Measurements from ENCODE around the gene TAOK1. TPM values are rescaled to one million over a fixed set of nuclear protein-coding genes. Genes with fewer than 3 reads are reported as not detected.

Gene TAOK1
- total RNA-seq, 4 donors from 2014 or later: 27.5 to 92.4 (median 43.6) TPM

- WGBS, 2 donors (ENCODE audit: low coverage in 1 of 2): 42 to 49% methylated on average over 9 to 12 of the region's 12 CpGs
- in situ Hi-C loops (cut with MboI; ENCODE audit: low pct_ligation_motif_present in 1 of 4, low pct_unique_long_range_greater_than_20kb in 1 of 4, low sequenced_read_pairs in 3 of 4): loop anchor here in 1 of 4 donors (10.0 kb wide), 1 partner anchor 155 kb away; no protein-coding TSS in a partner anchor
Measured at GRCh38 chr17:29379084-29379991, 10.8 kb upstream of the TAOK1 start.

DNA sequence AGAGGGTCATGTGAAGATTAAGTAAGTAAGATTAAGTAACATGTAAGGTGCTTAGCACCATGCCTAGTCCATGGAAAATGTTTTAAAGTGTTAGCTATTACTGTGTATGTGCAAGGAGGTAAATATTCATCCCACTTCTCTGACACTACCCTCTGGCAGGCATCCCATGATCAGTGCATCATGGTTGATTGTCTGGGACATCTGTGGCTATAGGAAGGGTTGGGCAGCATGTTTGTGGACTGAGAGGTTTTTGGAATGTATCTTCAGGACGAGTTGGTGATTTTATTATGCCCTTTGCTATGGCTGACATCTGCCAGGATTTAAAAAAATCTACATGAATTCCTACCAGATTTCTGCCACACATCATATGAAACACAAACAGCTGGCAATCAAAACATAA is 6.5 kb upstream of the TAOK1 start:
- WGBS, 2 donors (ENCODE audit: low coverage in 1 of 2): 29 to 36% methylated on average over 1 of the region's 1 CpG
- intact Hi-C loops (cut with DNase I; ENCODE audit: low total_unique reads) (no loop called here), in situ Hi-C loops (cut with MboI; ENCODE audit: low pct_ligation_motif_present in 1 of 4, low pct_unique_long_range_greater_than_20kb in 1 of 4, low sequenced_read_pairs in 3 of 4) (no loop called here)
- Histone ChIP-seq H3K4me3 (no peak overlapping the region), H3K9me3 (no peaks in the 10 kb centered on the region), H3K36me3 (no peaks in the 10 kb centered on the region), H3K27ac (peak overlapping the region; percentile 12 to 48 (median 38)), H3K27me3 (no peaks in the 10 kb centered on the region), H3K4me1 (peaks cover 0 to 20% (median 10%) of the 10 kb centered on the region in 4 donors)
- no peak for TF ChIP-seq POLR2AphosphoS5 (IDR thresholded peaks at IDR 0.05)
- no peak for TF ChIP-seq CTCF (IDR thresholded peaks at IDR 0.05)
- TF ChIP-seq EP300 (IDR thresholded peaks at IDR 0.05; ENCODE audit: low read depth): no peak
- no peak for TF ChIP-seq POLR2A (IDR thresholded peaks at IDR 0.05)
- DNase-seq: peak; percentile 28

More at GRCh38 chr17:29379084-29379991, 10.8 kb upstream of the TAOK1 start:
- intact Hi-C loops (cut with DNase I; ENCODE audit: low total_unique reads): no loop called here
- no peak overlapping the region for H3K4me3 ChIP-seq
- no peaks in the 10 kb centered on the region for H3K27me3 ChIP-seq
- H3K27ac ChIP-seq: peak overlapping the region; percentile 58 to 73 (median 67)
- no peaks in the 10 kb centered on the region for H3K36me3 ChIP-seq
- DNase-seq: peak; percentile 25
- H3K4me1 ChIP-seq: peaks cover 0 to 24% (median 10%) of the 10 kb centered on the region in 4 donors
- H3K9me3 ChIP-seq: no peaks in the 10 kb centered on the region
- no peak for TF ChIP-seq EP300 (IDR thresholded peaks at IDR 0.05; ENCODE audit: low read depth)
- peak; percentile 22 for TF ChIP-seq POLR2A (IDR thresholded peaks at IDR 0.05)
- TF ChIP-seq CTCF (IDR thresholded peaks at IDR 0.05): no peak
- peak in 1 of 3 donors; percentile 14 for TF ChIP-seq POLR2AphosphoS5 (IDR thresholded peaks at IDR 0.05)

DNA sequence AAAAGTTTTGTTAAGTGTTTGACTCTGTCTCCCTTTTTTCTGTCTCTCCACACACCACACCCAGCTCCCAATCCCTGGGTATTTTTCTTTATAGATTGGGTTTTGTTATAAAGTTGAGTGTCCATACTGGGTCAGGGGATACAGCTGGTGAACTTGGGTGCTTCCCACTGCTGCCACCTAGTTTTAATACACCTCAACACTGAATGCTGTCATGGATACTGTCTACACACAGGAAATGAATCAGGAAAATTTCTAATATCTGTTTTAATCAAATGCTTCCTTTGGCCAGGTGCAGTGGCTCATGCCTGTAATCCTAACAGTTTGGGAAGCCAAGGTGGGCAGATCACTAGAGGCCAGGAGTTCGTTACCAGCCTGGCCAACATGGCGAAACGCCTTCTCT is 5.3 kb upstream of the TAOK1 start:
- Histone ChIP-seq H3K4me3 (no peak overlapping the region), H3K27me3 (no peaks in the 10 kb centered on the region), H3K27ac (no peak overlapping the region), H3K4me1 (peaks cover 0 to 16% (median 7%) of the 10 kb centered on the region in 4 donors), H3K9me3 (no peaks in the 10 kb centered on the region), H3K36me3 (no peaks in the 10 kb centered on the region)
- intact Hi-C loops (cut with DNase I; ENCODE audit: low total_unique reads) (no loop called here), in situ Hi-C loops (cut with MboI; ENCODE audit: low pct_ligation_motif_present in 1 of 4, low pct_unique_long_range_greater_than_20kb in 1 of 4, low sequenced_read_pairs in 3 of 4) (no loop called here)
- 81 to 100% methylated on average over 1 to 3 of the region's 3 CpGs for WGBS, 2 donors (ENCODE audit: low coverage in 1 of 2)
- DNase-seq: no peak
- TF ChIP-seq POLR2AphosphoS5 (IDR thresholded peaks at IDR 0.05) (no peak), CTCF (IDR thresholded peaks at IDR 0.05) (no peak), EP300 (IDR thresholded peaks at IDR 0.05; ENCODE audit: low read depth) (no peak), POLR2A (IDR thresholded peaks at IDR 0.05) (no peak)

DNA sequence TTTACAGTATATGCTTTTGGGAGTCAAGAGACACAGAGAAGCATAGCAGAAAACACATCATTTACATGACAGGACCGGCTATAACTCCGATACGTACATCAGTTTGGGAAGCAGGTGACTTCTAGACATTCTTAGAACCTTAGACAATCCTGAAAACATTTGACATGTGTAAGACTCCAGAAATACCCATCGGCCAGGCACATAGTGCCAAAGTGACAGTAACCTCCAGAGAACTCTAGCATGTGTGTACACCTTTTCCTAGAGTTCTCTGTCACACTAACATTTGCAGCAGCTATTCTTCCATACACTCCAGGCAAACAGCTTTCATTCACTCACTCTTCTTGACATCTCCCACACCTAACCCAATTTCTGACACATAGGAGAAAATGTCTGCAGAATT is 3.4 kb upstream of the TAOK1 start:
- no peak overlapping the region for H3K27ac ChIP-seq
- H3K36me3 ChIP-seq: no peaks in the 10 kb centered on the region
- H3K4me1 ChIP-seq: peaks cover 1 to 17% (median 9%) of the 10 kb centered on the region in 4 donors
- DNase-seq: no peak
- no peaks in the 10 kb centered on the region for H3K9me3 ChIP-seq
- H3K27me3 ChIP-seq: no peaks in the 10 kb centered on the region
- 67 to 92% methylated on average over 1 to 4 of the region's 4 CpGs for WGBS, 2 donors (ENCODE audit: low coverage in 1 of 2)
- no peak overlapping the region for H3K4me3 ChIP-seq
- intact Hi-C loops (cut with DNase I; ENCODE audit: low total_unique reads): no loop called here
- no peak for TF ChIP-seq POLR2AphosphoS5 (IDR thresholded peaks at IDR 0.05)
- no peak for TF ChIP-seq CTCF (IDR thresholded peaks at IDR 0.05)
- in situ Hi-C loops (cut with MboI; ENCODE audit: low pct_ligation_motif_present in 1 of 4, low pct_unique_long_range_greater_than_20kb in 1 of 4, low sequenced_read_pairs in 3 of 4): no loop called here
